Fibroblast of villous mesenchyme (primary cell): ENCODE data around the gene CA7. TPM values are rescaled to one million over a fixed set of nuclear protein-coding genes. Genes with fewer than 3 reads are reported as not detected.

ENCODE experiments used
- DNase-seq: peaks from one replicate; pipeline ENCODE4 v3.0.0-alpha.2; 2010; ENCODE audit warnings: low read depth
- H3K4me3 ChIP-seq: 2 replicates; pipeline ENCODE4 v1.5.1; 2011; ENCODE audit warnings: low read depth, mild to moderate bottlenecking, low read length
- CTCF ChIP-seq: IDR thresholded peaks from 2 replicates; pipeline ENCODE4 v1.5.1; 2012; ENCODE audit warnings: low read depth, mild to moderate bottlenecking, low read length; ENCODE audit not compliant: insufficient read depth
- total RNA-seq: library from RNA; depleted of rRNA; stranded (reverse); fragments of >200 nt; gene quantifications from 2 replicates; pipeline ENCODE4 v1.2.3, GENCODE V29; 2012

The CA7 gene
- total RNA-seq, result not detected in 2 replicates

DNA sequence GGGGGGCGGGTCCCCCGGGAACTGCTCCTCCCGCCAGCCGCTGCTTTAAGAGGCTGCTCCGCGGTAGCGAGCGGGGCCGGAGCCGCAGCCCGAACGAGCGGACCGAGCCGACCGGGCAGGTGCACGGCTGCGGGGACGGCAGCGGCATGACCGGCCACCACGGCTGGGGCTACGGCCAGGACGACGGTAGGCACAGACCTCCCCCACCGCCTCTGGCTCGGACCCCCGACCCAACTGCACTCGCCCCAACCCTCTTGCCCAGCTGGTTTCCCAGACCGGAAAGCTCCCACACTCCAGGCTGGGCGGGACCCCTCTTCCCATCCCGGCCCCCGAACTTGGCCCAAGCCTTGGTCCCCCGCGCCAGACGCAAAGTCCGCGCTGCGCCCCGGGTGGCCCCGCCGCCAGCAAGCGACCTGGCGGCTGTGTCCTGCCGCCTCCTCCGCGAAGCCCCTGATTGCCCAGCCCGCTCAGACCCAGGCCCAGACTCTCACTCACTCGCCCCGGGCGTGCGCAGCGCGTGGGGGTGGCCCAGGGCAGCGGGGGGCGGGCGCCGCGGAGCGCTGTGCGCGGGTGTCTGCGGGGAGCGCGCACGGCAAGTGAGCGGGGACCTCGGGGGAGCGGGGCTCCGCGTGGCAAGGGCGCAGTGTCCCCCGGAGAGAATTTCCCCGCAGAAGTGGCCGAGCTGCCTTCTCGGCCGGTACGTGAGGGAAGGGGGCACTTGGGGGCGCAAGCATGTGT lies at the start of gene CA7:
CA7 (plus strand) TSS at position 73 of the 738 bp plus-strand sequence; CDS start at position 147, 74 bp downstream.
- TF ChIP-seq CTCF, result no peak
- peak within 1 kb of the TSS; percentile 45 for H3K4me3 ChIP-seq
- DNase-seq, result no peak

- no peak overlapping the region for H3K4me3 ChIP-seq
- no peak for DNase-seq
- TF ChIP-seq CTCF, result no peak
Observed at GRCh38 chr16:66798161-66798560, 46.1 kb upstream of the CA7 start.

DNA sequence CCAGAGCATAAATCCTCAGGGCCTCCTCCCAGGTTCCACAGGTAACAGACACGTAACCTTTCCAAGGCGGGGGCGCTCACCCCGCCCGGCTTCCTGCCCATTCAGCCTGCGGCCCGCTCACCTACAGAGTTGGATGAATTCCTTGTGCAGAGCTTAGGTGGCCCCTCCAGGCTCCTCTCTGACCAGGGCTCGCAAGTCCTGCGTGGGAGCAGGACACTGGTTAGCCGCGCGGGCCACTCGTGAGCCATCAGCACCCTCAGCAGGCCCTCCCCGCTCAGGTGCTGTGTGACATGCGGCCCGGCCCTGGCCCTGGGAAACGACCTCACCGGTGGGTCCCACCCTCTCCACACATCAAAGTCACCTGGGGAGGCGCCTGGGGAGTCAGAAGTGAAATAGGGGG lies 43.4 kb upstream of the CA7 start:
- TF ChIP-seq CTCF, result no peak
- H3K4me3 ChIP-seq, result no peak overlapping the region
- no peak for DNase-seq

DNA sequence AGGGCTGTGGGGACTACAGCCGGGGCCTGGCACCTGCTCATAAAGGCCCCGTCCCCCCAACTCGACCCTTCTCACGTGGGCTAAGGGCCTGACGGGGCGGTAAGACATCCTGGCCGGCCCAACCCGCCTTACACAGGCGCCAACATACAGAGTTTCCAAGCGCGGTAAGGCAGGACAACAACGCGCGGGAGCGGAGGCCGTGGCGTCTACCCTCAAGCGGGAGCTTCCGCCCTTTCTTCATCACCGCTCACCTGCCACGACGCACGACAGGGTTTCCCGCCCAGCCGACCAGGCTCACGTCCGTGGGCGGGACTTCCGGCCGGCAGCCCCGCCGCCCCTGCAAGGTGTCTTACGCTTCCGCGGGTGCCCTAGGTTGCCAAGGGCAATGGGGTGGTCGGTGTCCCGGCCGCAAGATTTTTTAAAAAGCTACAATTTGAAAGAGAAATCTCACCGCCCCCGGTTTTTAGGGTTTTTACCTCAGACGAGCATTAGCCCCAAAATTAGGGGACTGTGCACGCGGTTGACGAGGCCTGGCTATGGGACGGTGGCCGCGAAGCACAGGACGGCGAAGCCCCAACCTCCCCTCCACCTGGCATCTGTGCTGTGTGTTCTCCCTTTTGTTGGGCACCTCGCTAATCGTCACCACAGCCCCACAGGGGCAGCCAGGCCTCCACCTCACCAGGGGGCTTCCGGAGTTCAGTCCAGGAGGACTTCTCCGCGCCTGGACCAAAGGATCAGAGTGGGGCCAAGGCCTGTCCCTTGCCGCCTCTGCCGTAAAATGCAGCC lies 42.7 kb upstream of the CA7 start, which contains the start of gene TERB1:
TERB1 (minus strand) TSS at position 265 of the 786 bp plus-strand sequence. CDS start 4,786 bp downstream, outside the sequence.
- H3K4me3 ChIP-seq, result no peak within 1 kb of the TSS
- DNase-seq, result no peak
- no peak for TF ChIP-seq CTCF

DNA sequence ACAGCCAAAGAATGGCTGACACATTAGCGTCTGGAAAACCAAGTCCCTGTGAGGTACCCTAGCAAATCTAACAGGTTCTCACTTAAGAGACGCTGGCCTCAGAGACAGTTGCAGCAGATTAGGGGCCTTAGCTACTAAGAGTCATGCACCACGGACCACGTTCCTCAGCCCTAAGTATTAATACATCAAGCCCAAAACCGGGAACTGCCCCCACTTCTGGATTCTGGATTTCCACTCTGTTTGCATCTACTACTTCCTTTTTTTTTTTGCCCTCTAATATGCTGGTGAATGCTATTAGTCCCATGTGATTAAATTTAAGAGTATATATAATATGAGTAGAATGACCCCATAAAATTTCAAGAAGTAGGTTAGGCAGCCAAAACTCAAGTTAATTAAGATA lies 42.1 kb upstream of the CA7 start:
- no peak for DNase-seq
- no peak overlapping the region for H3K4me3 ChIP-seq
- TF ChIP-seq CTCF, result no peak

DNA sequence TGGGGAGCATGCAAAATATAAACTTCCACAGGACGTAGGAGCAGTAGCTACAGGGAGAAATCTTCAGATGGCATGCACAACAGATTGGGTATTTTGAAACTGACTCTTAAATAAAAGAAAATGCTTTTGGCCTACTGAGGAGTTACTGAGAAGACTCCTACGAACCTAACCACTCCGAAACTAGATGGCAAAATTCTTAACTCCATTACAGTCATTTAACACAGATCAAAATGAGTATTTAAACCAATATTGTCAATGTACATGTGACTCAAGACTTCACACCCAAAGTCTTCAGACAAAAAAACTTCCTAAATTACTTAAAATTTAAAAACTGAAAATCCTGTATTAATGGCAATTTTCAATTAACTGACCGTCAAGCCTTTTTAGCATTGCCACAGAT lies 34.4 kb upstream of the CA7 start:
- DNase-seq, result no peak
- no peak for TF ChIP-seq CTCF
- no peak overlapping the region for H3K4me3 ChIP-seq
